Daoy (cell line): ENCODE data around the gene PLPP7. TPM values are rescaled to one million over a fixed set of nuclear protein-coding genes. Genes with fewer than 3 reads are reported as not detected.
A peak's percentile ranks its signal among the peaks of the same experiment; 100 is the strongest.

Source experiments
- DNase-seq: peaks from one replicate; pipeline ENCODE4 v3.0.0-alpha.2; 2015; ENCODE audit warnings: low read depth
- total RNA-seq: library from RNA; depleted of rRNA; stranded (reverse); fragments of >200 nt; shearing (Covaris generic); gene quantifications from 2 replicates; pipeline ENCODE4 v1.2.3, GENCODE V29; 2014

PLPP7 gene
- total RNA-seq, 1 experiment from 2014 or later = 7.1 TPM

DNA sequence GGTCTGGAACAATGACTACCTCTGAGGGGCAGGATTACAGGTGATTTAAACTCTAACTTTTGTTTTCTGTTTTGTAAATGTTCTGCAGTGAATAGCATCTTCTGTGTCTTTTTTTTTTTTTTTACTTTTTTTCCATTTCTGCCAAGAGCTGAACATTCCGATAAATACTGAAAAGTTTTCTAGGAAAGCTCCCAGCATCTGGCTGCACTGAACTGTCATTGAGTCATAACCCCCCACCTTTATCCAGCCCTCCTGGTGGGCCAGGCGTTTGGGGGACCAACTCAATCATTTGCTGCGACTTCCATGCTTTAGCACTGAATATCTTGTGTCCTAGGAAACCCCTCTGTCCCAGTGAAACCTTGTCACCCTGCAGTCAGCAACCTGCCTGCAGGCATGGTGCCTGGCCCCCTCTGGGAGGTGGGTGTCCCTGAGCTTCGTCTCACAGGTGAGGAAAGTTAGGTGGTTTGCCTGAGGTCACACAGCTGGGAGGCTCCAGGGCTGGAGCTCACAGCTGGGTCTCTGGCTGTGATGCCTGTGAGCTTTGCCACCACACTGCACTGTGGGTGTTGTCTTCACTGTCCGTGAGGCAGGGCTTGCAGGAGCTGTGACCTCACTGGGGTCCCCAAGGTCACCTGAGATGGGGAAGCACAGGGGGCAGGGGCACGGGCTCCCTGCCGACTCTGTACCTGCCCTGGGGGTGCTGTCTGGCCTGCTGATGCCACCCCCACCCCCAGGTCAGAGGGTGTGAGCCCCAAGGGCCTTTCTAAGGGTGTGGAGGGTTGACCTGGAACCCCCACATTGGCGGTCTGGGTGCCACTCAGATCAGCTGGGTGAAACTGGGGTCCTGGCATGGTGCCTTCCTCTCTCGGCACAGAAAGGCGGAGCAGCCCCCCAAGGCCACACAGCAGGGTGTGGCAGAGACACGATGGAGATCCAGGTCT lies 14.1 kb downstream of the PLPP7 start:
- DNase-seq = no peak

DNA sequence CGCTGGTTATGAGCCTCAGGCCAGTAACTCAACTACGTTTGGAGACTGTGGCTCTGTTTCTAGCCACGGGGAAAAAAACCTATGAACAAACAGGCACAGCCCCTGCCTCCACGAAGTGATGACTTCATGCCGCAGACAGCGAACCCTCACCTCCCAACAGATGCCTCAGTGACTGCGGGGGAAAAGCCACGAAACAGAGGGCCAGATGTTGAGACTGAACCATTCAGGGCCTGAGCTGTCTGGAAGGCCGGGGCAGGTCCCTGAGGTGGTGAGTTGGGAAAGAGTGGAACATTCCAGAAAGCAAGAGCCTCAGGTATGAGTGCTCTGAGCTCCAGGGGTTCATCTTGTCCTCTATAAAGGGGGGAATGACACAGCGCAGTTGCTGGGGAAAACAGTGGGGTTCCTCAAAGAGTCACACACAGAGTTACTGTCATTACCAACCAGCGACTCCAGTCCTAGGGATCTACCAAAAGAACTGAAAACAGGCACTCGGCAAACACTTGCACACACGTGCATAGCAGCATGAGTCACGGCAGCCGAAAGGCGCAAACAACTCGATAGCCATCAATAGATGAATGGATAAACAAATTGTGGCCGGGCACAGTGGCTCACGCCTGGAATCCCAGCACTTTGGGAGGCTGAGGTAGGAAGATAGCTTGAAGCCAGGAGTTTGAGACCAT lies 15.3 kb downstream of the PLPP7 start:
- DNase-seq = no peak

DNA sequence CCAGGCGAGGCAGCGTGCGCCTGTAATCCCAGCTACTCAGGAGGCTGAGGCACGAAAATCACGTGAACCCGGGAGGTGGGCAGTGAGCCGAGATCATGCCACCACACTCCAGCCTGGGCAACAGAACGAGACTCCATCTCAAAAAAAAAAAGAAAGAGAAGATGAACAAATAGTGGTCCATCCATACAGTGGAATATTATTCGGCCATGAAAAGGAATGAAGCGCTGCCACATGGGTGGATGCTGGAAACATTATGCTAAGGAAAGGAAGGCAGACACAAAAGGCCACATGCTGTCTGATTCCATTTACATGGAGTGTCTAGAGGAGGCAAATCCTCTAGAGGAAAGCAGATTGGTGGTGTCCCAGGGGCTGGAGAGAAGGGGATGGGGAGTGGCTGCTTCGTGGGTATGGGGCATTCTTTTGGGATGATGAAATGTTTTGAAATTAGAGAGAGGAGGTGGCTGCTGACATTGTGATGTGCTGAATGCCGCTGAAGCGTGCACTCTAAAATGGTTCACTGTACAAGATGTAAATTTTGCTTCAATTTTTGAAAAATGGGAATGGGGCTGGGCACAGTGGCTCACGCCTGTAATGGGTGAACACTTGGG lies 17.0 kb downstream of the PLPP7 start:
- no peak for DNase-seq

DNA sequence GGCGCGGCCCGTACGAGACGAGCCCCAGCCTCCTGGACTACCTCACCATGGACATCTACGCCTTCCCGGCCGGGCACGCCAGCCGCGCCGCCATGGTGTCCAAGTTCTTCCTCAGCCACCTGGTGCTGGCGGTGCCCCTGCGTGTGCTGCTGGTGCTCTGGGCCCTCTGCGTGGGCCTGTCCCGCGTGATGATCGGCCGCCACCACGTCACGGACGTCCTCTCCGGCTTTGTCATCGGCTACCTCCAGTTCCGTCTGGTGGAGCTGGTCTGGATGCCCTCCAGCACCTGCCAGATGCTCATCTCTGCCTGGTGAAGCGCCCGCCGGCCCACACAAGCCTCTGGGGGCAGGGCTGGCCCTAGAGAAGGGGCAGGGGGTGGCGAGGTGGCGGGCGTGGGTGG lies 18.5 kb downstream of the PLPP7 start:
- no peak for DNase-seq

DNA sequence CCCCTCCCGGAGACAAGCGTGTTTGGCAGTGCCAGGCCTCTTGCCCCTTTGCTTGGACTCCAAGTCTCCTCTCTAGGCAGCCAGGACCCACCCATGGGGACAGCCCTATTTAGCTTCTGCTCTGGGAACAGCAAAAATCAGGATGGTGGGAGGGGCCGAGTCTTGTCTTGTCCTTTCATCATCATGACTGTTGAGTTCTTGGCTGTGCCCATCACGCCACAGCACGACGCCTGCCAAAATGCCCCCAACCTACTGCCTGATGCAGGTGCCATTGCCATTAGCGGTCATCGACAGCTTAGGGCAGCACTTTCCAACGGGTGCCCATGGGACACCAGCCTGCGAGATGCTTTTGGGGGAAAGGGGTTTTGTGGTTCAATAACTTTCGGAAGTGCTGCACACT lies 18.9 kb downstream of the PLPP7 start:
- DNase-seq = no peak

DNA sequence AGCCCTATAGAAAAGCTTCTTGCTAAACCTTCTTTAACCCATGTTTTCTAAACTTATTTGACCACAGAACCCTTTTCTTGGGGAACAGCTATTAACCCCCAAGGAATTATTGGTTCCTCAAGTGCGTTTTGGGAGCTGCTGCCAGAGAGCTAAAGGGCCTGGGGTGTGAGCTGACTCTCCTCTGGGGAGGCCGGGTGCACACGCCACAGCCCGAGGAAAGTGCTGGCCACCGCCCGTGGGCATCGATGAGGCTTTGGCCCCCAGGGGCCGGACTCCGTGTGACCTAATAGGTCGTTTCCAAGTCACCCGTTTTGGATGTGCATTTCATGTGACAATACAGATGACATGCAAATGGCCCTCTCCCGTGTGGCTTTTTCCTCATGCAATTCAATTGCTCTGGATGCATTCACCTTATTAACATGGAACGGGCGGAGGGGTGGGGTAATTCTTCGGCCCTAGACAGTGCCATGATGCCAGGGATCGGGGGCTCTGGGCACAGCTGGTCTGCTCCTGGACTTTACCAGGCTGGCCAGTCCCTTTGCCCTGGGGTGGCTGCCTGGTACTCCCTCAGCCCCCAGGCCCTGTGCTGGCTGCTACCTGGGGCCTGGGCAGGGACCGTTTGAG lies 19.5 kb downstream of the PLPP7 start:
- DNase-seq = no peak

DNA sequence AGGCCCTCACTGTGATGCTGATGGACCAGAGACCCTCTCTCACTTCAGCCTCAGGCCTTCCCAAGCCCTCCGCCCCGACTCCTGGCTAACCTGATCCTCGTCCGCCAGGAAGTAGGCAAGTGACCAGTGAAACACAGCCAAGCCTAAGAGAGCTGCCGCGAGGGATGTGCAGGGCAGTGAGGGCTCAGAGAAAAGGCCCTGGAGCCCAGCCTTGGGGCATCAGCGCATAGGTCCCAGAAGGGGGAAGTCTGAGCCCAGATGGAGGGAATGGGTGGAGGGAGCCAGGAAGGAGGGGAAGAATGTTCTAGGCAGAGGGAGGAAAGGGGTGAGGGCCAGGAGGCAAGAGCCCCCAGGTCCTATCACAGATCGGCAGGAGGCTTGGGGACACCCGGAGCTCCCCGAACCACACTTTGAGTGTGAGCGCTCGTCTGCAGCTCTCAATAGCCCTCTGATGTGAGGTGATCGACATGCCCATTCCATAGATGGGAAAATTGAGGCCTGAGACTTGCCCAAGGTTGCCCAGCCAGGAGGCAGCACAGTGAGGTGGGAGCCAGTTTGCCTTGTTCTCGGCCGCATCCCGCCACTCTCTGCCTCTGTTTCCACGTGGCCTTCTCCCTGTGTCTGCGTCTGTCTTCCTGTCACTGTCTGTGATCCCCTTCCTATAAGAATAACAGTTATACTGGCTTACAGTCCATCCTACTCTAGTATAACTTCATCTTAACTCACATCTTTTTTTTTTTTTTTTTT lies 20.2 kb downstream of the PLPP7 start:
- DNase-seq = no peak

DNA sequence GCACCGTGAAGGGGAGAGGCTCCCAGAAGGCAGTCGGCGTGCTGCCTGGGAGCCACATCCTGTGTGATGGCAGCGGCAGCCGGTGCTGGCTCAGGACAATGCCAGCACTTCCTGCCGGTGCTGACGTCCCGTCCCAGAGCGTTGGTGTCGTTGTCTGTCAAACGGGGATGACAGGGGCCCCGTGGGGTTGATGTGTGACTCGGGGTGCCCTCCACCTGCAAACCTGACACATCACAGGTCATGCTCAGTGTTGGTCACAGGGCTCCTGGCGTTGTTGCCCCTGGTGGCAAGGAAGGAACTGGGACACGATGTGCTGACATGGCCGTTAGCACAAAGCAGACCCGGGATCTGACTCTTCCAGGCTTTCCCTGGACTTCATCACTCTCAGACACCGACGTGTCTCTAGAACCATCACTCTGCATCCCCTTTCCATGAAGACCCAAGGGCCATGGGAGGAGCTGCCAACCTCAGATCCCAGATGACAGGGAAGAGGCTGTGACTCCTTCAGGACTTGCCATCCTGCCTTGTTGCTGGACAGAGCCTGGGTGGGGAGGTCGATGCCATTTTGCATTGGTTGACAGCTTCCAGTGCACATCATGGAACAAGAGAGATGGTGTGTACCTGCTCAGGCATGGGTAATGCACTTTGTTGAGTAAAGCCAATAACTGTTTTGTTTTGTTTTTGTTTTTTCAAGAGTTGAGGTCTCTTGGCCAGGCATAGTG lies 21.5 kb downstream of the PLPP7 start:
- DNase-seq = peak; percentile 36

DNA sequence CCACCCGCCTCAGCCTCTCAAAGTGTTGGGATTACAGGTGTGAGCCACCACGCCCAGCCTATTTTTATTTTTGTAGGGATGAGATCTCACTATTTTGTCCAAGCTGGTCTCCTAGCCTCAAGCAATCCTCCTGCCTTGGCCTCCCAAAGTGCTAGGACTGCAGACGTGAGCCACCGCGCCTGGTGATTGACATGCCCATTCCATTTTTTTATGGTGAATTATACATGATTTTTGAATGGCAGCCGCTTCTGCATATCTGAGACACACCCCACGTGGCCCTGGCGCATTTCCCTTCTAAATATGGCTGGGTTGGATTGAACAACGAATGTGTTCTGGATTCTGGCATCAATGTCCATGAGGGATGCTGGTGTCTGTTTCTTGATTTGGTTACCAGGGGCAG lies 22.7 kb downstream of the PLPP7 start:
- no peak for DNase-seq

DNA sequence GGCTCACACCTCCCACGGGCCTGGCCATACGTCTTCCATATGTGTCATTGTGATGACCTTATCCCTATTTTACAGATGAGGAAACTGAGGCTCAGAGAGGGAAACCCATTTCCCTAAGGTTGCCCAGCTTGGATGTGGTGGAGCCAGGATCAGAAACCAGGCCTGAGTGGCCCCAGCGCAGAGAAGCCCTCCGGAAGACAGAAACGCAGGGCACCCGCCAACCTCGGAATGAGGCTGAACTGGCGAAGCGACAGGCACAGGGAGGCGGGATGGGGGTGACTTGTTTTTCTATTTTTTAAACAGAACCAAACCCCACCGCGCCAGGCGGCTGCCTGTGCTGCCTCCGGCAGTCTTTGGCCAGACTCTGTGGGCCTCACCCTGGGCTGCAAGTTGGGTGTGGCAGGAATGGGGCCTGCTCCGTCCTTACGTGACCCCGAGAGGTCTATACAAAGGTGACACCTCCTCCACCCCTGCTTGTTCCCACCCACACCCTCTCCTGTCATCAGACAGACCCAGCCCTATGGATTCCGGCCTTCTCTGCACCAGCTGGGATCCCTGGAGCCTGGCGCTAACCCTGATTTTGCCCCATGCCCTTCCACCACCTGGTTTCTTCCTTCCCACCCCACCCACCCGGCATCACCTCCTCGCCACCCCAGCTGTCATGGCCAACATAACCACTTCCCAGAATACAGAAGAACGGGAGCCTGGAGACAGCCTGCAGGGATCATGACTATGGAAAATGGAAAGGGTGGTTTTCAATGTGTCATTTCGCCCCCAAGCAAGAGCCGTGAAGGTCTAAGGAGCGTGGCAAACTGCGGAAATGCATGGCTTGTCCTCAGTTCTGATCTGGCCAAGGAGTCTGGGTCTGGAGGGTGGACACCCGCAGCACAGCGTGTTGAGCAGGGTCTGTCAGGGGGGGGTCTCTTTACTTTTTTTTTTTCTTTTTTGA lies 23.6 kb downstream of the PLPP7 start:
- DNase-seq = no peak

DNA sequence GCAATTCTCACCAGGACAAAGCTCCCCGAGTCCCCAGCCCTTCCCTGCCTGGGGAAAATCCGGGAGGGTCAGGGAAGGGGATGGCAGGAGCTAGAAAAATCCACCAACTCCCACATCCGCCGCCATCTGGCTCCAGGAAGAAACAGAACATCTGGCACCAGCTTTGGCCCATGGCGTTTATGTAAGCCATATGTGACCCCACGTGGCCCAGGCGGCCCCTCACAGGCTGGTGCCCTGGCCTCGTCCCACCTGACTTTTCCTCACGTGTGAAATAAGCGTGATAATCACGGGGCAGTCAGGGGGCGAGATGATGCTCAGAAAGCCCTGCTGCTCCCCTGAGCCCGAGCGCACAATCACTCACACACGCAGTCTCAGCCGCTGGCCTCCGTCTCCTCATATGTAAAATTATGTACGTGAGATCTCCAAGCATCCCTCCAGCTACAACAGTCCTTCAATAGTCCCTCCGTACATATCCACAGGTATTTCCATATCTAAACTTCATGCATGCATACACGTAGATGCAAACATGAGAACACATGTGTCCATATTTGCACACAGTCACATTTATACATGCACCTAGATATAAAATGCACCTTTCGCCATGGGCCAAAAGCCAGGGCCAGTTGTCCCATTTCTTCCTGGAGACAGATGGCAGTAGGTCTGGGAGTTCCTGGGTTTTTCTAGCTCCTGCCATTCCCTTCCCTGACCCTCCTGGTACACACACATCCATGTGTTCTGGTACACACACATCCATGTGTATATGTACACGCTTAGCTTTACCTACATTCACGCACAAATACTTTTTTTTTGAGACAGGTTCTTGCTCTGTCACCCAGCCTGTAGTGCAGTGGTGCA lies 28.9 kb downstream of the PLPP7 start:
- no peak for DNase-seq

DNA sequence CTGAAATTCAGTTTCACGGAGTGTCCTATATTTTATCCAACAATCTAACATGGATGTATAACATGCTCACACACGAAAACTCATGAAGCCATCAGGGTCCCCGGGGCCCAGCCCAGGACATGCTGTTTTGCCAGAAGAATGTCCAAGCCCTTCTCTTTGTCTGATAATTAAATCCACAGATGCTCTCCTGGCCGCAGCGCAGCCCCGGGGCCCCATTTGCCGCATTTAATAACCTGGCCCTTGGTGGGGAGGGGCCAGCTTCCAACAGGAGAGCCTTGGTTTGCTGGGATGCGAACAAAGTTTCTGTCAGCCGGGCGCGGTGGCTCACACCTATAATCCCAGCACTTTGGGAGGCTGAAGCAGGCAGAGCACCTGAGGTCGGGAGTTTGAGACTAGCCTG lies 30.0 kb downstream of the PLPP7 start:
- DNase-seq = no peak

DNA sequence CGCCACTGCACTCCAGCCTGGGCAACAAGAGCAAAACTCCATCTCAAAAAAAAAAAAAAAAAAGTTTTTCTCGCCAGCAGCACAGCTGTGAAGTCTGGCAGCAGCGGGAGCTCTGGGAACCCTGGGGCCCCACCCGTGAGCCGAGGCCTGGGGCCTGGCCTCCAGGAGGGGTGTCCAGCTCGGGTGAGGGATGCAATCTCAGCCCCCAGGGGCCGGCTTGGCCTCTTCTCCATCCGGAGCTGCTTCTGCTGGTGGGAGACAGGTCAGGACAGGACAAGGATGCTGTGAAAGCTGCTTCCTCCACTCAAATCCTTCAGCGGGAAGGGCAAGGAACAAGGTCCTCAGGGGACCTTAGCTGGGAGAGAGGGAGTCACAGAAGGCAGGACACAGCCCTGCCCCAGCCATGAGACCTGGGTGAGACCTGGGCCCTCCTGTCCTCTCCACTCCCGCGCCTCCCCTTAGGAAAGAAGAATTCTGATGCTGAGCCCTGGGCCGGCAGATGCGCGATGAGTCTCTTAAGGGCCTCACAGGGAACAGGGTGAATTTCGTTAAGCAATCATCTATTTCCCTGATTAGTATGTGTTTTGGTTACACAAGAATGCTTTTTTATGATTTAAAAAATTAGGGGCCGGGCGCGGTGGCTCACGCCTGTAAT lies 30.6 kb downstream of the PLPP7 start:
- no peak for DNase-seq

DNA sequence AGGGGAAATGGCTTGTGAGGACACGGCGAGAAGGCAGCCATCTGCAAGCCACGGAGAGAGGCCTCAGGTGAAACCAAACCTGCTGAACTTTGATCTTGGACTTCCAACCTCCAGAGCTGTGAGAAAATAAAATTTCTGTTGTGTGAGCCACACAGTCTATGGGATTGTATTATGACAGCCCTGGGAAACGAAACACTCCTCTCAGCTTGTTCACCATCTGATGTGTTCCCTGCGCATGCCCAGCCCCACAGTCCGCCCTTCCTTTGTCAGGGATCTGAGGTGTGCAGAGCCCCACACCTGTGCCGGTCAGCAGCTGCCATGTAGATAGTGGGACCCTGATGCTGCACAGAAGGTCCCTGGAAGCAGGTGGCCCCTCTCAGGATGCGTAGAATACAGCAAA lies 34.1 kb downstream of the PLPP7 start:
- no peak for DNase-seq

DNA sequence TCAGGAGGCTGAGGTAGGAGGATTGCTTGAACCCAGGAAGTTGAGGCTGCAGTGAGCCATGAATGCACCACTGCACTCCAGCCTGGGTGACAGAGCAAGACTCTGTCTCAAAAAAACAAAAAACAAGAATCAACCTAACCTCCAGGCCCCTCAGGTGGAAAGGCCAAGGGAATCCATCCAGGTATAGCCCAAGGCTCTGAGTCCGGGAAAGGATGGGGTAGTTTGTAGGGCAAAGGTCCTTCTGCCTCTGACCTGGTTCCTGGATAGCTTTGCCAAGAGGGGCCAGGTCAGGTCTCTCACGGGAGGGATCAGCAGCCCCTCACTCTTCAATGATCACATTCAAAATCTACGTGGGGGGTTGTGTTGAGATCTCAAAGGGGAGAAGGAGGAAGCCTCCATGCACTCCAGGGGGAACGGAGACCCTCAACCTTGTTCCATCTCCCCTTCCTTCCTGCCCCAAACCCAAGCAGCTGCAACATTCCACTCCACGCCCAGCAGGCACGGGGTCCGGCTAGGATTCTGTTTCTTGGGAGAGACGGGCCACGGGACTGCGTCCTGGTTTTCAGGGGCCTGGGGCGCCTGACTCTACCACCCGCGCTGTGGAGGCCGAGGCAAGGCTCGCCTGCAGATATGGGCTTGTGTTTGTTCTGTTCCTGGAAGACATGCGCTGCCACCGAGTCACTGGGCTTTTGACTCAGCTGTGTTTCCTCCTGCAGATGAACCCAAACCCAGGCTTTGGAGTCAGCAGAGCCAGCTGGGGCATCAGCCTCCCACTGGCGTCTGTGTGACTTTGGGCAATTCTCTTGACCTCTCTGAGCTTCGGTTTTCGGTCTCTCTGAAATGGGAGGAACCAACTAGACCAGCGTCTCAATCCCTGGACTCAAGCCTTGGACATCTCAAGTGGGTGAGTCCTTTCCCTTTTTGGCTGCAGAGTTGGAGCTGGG lies 35.5 kb downstream of the PLPP7 start:
- no peak for DNase-seq

DNA sequence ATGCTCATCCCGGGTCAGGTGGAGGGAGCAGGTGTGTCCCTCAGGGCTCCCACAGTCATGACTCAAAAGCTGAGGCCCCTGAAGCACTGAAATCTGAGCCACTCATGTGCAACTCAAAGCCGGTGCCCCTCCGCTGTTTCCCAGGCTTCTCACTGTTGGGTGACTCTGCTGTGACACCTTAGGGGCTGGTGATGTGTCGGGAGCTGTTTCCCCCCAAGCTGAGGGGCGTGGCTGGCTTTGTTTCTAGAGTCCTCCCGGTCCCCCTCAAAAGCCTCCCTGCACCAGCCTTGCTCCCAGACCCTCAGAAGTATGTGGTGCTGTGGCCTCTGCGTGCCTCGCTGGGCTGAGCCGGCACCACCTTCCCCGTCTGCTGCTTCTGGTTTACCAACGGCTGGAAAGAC lies 39.7 kb downstream of the PLPP7 start:
- DNase-seq = no peak
